GM23248 (cell line): Measurements from ENCODE around the gene MAGEL2.

Experiments
- EZH2 ChIP-seq: fragments of 200-600 bp; sonication (generic); IDR thresholded peaks from 2 replicates; pipeline ENCODE4 v1.6.1; 2018; ENCODE audit warnings: antibody characterized with exemption, mild to moderate bottlenecking; ENCODE audit not compliant: insufficient read depth, poor library complexity, severe bottlenecking
- EZH2phosphoT487 ChIP-seq: fragments of 200-600 bp; sonication (generic); IDR thresholded peaks from 2 replicates; pipeline ENCODE4 v1.6.1; 2018; ENCODE audit warnings: antibody characterized with exemption, moderate library complexity, mild to moderate bottlenecking, low read depth; ENCODE audit not compliant: insufficient read depth

GRCh38 chr15:23606226-23606625 is 41.4 kb downstream of the MAGEL2 start:
- TF ChIP-seq EZH2phosphoT487 (no peak), EZH2 (no peak)
